ENCODE measurements around the gene PRKN. TPM values are rescaled to one million over a fixed set of nuclear protein-coding genes. Genes with fewer than 3 reads are reported as not detected.

PRKN gene
- total RNA-seq, 1 donor: 6.1 TPM

DNA sequence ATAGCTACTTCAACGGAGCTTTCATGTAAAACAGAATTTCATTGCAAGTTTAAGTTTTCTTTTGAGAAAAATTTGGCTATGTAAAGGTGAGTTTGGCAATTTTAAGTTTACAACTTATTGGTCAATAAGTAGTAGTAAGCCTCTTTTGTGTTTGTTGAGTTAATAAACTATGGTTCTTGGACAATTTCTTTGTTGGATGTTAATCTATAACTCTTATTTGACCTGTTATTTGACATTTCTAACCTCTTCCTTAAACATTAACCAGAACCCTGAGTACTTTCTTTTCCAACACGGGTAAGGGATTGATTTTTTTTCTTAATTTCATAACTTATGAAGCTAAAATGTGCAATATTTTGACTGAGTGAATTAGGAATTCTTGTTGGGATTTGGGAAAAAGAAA, 354.4 kb downstream of the PRKN start:
- Histone ChIP-seq H3K4me1 (ENCODE audit: insufficient read depth, low read length) (no peaks in the 10 kb centered on the region), H3K27me3 (ENCODE audit: insufficient read depth, low read length) (no peaks in the 10 kb centered on the region), H3K4me3 (ENCODE audit: low read length) (no peak overlapping the region)

DNA sequence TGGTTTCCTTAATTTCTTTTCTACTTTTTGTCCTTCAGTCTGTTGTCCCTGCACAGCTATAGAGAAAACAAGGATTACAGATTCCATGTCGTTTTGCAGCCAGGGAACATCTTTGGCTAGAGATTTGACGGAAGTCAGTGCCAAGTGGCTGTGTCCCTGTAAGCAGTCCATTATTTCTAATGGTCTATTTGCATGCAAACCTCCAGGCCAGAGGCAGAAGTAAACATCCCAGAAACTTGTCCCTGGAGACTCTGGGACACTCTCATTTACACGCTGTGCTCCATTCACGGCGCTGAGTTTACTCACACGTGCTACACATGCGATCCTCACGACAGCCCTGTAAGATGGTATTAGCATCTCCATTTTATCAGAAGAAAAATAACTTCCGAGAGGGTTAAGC, 355.5 kb downstream of the PRKN start:
- H3K4me3 ChIP-seq (ENCODE audit: low read length): no peak overlapping the region
- H3K27me3 ChIP-seq (ENCODE audit: insufficient read depth, low read length): no peaks in the 10 kb centered on the region
- no peaks in the 10 kb centered on the region for H3K9me3 ChIP-seq (ENCODE audit: low read depth, low read length)
- no peaks in the 10 kb centered on the region for H3K4me1 ChIP-seq (ENCODE audit: insufficient read depth, low read length)

More for the DNA sequence above, 354.4 kb downstream of the PRKN start:
- no peaks in the 10 kb centered on the region for H3K9me3 ChIP-seq (ENCODE audit: low read depth, low read length)

- H3K4me3 ChIP-seq (ENCODE audit: low read length): no peak overlapping the region
- no peaks in the 10 kb centered on the region for H3K4me1 ChIP-seq (ENCODE audit: insufficient read depth, low read length)
- no peaks in the 10 kb centered on the region for H3K27me3 ChIP-seq (ENCODE audit: insufficient read depth, low read length)
- H3K9me3 ChIP-seq (ENCODE audit: low read depth, low read length): no peaks in the 10 kb centered on the region
These were observed 356.4 kb downstream of the PRKN start for GRCh38 chr6:162371121-162371520.

GRCh38 chr6:162369091-162369490, 358.5 kb downstream of the PRKN start:
- Histone ChIP-seq H3K4me3 (ENCODE audit: low read length) (no peak overlapping the region), H3K4me1 (ENCODE audit: insufficient read depth, low read length) (no peaks in the 10 kb centered on the region), H3K9me3 (ENCODE audit: low read depth, low read length) (no peaks in the 10 kb centered on the region), H3K27me3 (ENCODE audit: insufficient read depth, low read length) (no peaks in the 10 kb centered on the region)

DNA sequence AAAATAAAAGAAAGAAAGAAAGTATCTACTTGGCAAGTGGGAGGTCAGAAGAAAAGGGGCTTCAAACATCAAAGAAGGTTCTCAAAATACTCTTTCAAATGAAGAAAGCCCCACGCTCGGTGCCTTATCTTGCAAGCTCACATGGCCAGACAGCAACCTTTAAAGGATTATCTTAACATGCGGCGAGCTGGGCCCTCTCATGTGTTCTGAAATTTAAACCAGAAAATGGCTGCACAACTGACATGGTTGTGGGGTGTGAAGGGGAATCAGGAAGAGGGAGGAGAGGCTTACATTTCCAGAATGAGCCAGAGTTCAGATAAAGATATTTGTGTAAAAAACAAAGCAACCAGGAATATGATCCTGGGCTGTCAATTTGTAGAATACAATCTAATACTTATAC, 363.1 kb downstream of the PRKN start:
- H3K4me3 ChIP-seq (ENCODE audit: low read length): no peak overlapping the region
- H3K4me1 ChIP-seq (ENCODE audit: insufficient read depth, low read length): no peaks in the 10 kb centered on the region
- no peaks in the 10 kb centered on the region for H3K27me3 ChIP-seq (ENCODE audit: insufficient read depth, low read length)
- H3K9me3 ChIP-seq (ENCODE audit: low read depth, low read length): no peaks in the 10 kb centered on the region

DNA sequence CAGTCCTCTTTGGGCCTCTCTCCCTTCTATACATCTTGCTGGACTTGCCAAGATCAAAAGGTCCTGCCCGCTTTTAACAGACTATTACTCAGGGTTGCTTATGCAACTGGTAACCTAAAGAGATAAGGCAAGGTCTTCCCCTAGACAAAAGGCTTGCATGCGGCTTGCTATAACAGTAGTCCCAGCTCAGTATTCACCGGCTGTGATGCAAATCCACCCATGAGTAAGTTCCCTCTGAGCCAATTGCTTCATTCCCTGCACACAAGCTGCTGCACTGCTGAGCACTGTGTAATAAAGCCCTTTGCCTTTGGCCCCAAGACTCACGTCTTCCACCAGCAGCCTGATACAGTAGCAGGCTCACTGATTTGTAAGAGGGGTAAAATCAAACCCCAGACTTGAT, 363.8 kb downstream of the PRKN start:
- H3K4me1 ChIP-seq (ENCODE audit: insufficient read depth, low read length): no peaks in the 10 kb centered on the region
- no peak overlapping the region for H3K4me3 ChIP-seq (ENCODE audit: low read length)
- H3K9me3 ChIP-seq (ENCODE audit: low read depth, low read length): no peaks in the 10 kb centered on the region
- no peaks in the 10 kb centered on the region for H3K27me3 ChIP-seq (ENCODE audit: insufficient read depth, low read length)

GRCh38 chr6:162360901-162361567, 366.5 kb downstream of the PRKN start:
- H3K9me3 ChIP-seq (ENCODE audit: low read depth, low read length): no peaks in the 10 kb centered on the region
- no peak overlapping the region for H3K4me3 ChIP-seq (ENCODE audit: low read length)
- no peaks in the 10 kb centered on the region for H3K27me3 ChIP-seq (ENCODE audit: insufficient read depth, low read length)
- H3K4me1 ChIP-seq (ENCODE audit: insufficient read depth, low read length): no peaks in the 10 kb centered on the region

GRCh38 chr6:162358625-162359024, 368.9 kb downstream of the PRKN start:
- H3K4me3 ChIP-seq (ENCODE audit: low read length): no peak overlapping the region
- no peaks in the 10 kb centered on the region for H3K27me3 ChIP-seq (ENCODE audit: insufficient read depth, low read length)
- no peaks in the 10 kb centered on the region for H3K4me1 ChIP-seq (ENCODE audit: insufficient read depth, low read length)
- H3K9me3 ChIP-seq (ENCODE audit: low read depth, low read length): no peaks in the 10 kb centered on the region

DNA sequence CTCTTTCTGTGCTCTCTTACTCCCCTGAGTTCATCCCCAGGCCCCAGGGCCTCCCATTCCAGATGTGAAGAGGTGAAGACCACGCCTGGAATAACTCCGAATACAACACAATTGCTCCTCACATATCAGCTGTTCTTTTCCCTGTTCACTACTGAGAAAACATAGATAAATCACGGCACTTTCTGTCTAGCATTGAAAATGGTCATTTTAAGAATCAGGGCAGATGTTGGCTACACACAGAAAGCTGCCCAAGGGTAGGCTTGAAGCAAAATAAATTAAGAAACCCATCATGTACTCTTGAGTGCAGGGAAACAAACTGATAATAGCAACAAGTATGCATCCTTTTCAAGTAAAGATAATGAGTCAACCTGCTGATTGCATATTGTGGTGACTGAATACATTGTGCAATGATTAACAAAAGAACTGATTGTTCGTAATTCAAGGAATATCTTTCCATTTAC, 382.5 kb downstream of the PRKN start:
- H3K9me3 ChIP-seq (ENCODE audit: low read depth, low read length): no peaks in the 10 kb centered on the region
- no peaks in the 10 kb centered on the region for H3K27me3 ChIP-seq (ENCODE audit: insufficient read depth, low read length)
- H3K4me1 ChIP-seq (ENCODE audit: insufficient read depth, low read length): no peaks in the 10 kb centered on the region
- H3K4me3 ChIP-seq (ENCODE audit: low read length): no peak overlapping the region

DNA sequence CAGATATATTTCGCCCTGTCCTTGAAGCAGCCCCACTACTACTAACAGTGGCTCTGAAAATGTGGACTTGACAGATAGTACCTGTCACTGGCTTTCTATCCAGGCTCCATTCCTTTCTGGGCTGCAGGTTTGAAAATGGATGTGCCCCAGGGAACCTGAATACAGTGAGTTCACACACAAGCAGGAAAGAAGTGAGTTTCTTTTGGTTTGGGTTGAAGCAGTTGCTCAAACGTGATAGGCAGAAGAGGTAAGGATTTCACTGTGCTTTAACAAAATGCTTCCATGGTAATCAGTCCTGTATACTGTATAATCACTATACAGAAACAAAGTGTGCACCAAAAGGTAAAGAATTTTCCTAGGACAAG, 382.9 kb downstream of the PRKN start:
- Histone ChIP-seq H3K4me3 (ENCODE audit: low read length) (no peak overlapping the region), H3K9me3 (ENCODE audit: low read depth, low read length) (no peaks in the 10 kb centered on the region), H3K27me3 (ENCODE audit: insufficient read depth, low read length) (no peaks in the 10 kb centered on the region), H3K4me1 (ENCODE audit: insufficient read depth, low read length) (no peaks in the 10 kb centered on the region)

DNA sequence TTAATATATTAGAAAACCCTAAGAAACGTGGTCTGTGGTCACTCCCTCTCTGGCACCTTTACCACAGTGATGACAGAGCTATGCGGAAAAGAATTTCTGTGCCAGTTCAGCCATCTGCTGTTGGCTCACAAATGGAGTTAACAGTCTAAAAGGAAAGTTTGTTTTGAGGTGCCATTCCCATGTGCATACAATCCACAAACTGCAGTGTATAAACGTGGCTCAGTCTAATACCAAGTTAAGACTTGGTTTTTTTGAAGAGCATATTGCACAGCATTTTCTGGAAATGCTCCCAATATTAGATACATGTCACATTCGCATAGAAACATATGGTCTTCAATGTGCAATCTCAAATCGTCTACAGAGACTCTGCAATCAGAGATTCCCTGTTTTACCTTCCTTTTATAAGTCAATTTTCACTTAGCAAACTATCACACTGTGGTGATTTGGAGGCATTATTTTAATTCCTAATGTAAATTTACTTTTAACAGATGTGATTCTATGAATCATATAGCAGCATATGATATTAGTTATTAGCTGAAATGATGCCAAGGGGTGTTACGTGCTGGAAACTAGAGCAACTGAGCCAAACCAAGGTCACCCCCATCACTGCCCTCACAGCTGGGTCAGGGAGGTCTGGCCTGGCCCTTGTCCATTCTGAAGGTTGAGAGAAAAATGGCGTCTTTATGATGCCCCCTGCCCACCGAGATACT, 383.5 kb downstream of the PRKN start:
- Histone ChIP-seq H3K4me1 (ENCODE audit: insufficient read depth, low read length) (no peaks in the 10 kb centered on the region), H3K27me3 (ENCODE audit: insufficient read depth, low read length) (no peaks in the 10 kb centered on the region), H3K9me3 (ENCODE audit: low read depth, low read length) (no peaks in the 10 kb centered on the region), H3K4me3 (ENCODE audit: low read length) (no peak overlapping the region)

DNA sequence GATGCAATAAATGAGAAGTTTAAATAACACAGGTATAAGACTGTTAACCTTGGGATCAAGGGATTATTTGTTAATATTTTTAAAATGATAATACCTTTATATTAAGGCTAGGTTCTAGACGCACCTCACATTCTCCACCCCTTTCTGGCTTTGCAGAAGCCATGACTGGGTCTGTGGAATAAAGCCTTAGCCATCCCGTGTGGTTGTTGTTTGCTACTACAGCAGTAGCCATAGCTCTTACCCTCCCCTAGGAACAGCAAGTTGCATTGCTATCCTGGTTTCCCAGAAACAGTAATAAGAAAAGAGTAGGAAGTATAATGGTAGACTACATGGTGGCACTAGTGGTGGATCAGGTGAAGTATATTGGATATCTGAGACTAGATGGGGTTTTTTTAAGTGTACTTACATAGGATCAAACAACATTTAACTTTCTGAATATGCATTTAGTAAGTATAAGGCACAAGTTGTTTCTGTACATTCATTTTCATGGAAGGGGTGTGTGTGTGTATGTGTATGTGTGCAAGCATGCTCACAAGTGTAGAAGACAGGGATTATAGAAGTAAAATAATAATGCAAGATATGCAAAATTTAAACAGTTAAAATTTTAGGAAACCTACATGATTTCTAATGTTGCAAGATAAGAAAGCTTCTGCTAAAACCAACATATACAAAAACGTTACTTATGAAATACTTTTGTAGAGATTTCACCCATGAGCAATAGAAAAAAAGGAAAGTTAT, 384.2 kb downstream of the PRKN start:
- no peaks in the 10 kb centered on the region for H3K4me1 ChIP-seq (ENCODE audit: insufficient read depth, low read length)
- no peaks in the 10 kb centered on the region for H3K9me3 ChIP-seq (ENCODE audit: low read depth, low read length)
- H3K4me3 ChIP-seq (ENCODE audit: low read length): no peak overlapping the region
- H3K27me3 ChIP-seq (ENCODE audit: insufficient read depth, low read length): no peaks in the 10 kb centered on the region

GRCh38 chr6:162337412-162337811, 390.2 kb downstream of the PRKN start:
- no peaks in the 10 kb centered on the region for H3K27me3 ChIP-seq (ENCODE audit: insufficient read depth, low read length)
- no peaks in the 10 kb centered on the region for H3K9me3 ChIP-seq (ENCODE audit: low read depth, low read length)
- no peak overlapping the region for H3K4me3 ChIP-seq (ENCODE audit: low read length)
- no peaks in the 10 kb centered on the region for H3K4me1 ChIP-seq (ENCODE audit: insufficient read depth, low read length)

DNA sequence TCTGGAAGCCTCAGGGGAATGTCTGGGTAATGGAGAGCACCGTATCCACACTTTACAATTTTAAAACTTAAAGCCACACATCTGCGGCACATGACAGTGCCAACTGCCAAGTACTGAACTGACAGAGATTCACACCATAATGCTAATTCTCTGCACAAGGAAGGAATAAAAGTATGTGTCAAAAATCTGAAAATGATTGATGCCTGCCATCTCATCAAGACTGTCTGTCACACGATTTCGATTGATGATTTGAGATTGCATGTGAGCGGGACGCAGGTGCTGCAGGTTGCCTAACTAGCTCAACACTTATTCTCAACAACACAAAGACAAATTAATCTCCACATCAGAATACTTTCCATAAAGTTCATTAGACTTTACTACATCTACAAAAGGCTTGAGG, 391.2 kb downstream of the PRKN start:
- no peaks in the 10 kb centered on the region for H3K4me1 ChIP-seq (ENCODE audit: insufficient read depth, low read length)
- no peaks in the 10 kb centered on the region for H3K27me3 ChIP-seq (ENCODE audit: insufficient read depth, low read length)
- H3K9me3 ChIP-seq (ENCODE audit: low read depth, low read length): no peaks in the 10 kb centered on the region
- H3K4me3 ChIP-seq (ENCODE audit: low read length): no peak overlapping the region

DNA sequence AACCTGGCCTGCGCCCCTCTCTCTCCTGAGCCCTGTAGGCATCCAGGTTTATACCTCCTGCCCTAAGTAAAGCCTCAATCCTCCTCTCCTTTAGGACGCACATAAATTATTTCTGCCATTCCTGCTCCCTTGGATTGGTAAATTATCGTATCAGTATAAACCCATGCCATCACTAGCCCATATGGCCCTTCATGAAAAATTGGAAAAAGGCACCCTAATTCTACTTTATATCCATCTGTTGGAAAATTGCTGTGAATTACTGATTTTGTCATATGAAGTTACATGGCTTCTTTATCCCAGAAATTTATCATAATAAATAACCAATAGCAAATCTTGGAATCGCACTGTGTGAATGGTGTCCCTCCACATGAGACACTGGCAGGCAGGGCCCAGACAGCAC, 395.2 kb downstream of the PRKN start:
- H3K27me3 ChIP-seq (ENCODE audit: insufficient read depth, low read length): no peaks in the 10 kb centered on the region
- H3K9me3 ChIP-seq (ENCODE audit: low read depth, low read length): no peaks in the 10 kb centered on the region
- no peaks in the 10 kb centered on the region for H3K4me1 ChIP-seq (ENCODE audit: insufficient read depth, low read length)
- H3K4me3 ChIP-seq (ENCODE audit: low read length): no peak overlapping the region
